H9 (cell line): ENCODE data around the gene CAMTA1. TPM values are rescaled to one million over a fixed set of nuclear protein-coding genes. Genes with fewer than 3 reads are reported as not detected.

ENCODE experiments used
- DNase-seq: peaks from one replicate; pipeline ENCODE4 v3.0.0-alpha.2; 2017
- H2AFZ ChIP-seq: one replicate; pipeline ENCODE4 v1.6.1; 2013; ENCODE audit warnings: mild to moderate bottlenecking, low read length, control low read depth, moderate library complexity
- H2AK5ac ChIP-seq: 2 replicates; pipeline ENCODE4 v1.6.1; 2013; ENCODE audit warnings: low read length, control low read depth, mixed read lengths; ENCODE audit not compliant: insufficient read length
- H2BK120ac ChIP-seq: one replicate; pipeline ENCODE4 v1.6.1; 2013; ENCODE audit warnings: low read depth, mild to moderate bottlenecking, low read length, control low read depth, inconsistent platforms; ENCODE audit not compliant: poor library complexity, severe bottlenecking
- H2BK12ac ChIP-seq: 2 replicates; pipeline ENCODE4 v1.6.1; 2013; ENCODE audit warnings: low read length, control low read depth, mixed read lengths, low read depth; ENCODE audit not compliant: insufficient read length
- H2BK15ac ChIP-seq: 2 replicates; pipeline ENCODE4 v1.6.1; 2013; ENCODE audit warnings: low read depth, low read length, control low read depth
- H2BK20ac ChIP-seq: one replicate; pipeline ENCODE4 v1.6.1; 2013; ENCODE audit warnings: low read depth, mild to moderate bottlenecking, low read length, control low read depth, inconsistent platforms; ENCODE audit not compliant: poor library complexity, severe bottlenecking
- H2BK5ac ChIP-seq: 2 replicates; pipeline ENCODE4 v1.6.1; 2013; ENCODE audit warnings: low read length, control low read depth, mixed read lengths; ENCODE audit not compliant: insufficient read length
- H3K14ac ChIP-seq: 2 replicates; pipeline ENCODE4 v1.6.1; 2013; ENCODE audit warnings: low read length, control low read depth; ENCODE audit not compliant: insufficient read depth
- H3K18ac ChIP-seq: 2 replicates; pipeline ENCODE4 v1.6.1; 2013; ENCODE audit warnings: low read depth, mild to moderate bottlenecking, mixed read lengths, low read length, control low read depth; ENCODE audit not compliant: insufficient read length
- H3K23ac ChIP-seq: 2 replicates; pipeline ENCODE4 v1.6.1; 2013; ENCODE audit warnings: low read length, control low read depth, mixed read lengths, low read depth; ENCODE audit not compliant: insufficient read length
- H3K23me2 ChIP-seq: 2 replicates; pipeline ENCODE4 v1.6.1; 2013; ENCODE audit warnings: low read depth, mild to moderate bottlenecking, mixed read lengths, low read length, control low read depth; ENCODE audit not compliant: insufficient read length, poor library complexity, severe bottlenecking
- H3K27ac ChIP-seq: 2 replicates; pipeline ENCODE4 v1.5.1; 2013; ENCODE audit warnings: low read length, control low read depth, mixed read lengths, low read depth; ENCODE audit not compliant: insufficient read length
- H3K27me3 ChIP-seq: 2 replicates; pipeline ENCODE4 v1.6.1; 2013; ENCODE audit warnings: low read length, control low read depth, inconsistent platforms; ENCODE audit not compliant: insufficient read depth
- H3K4ac ChIP-seq: 2 replicates; pipeline ENCODE4 v1.6.1; 2013; ENCODE audit warnings: low read depth, mild to moderate bottlenecking, control low read depth, inconsistent platforms, low read length, moderate library complexity
- H3K4me1 ChIP-seq: 2 replicates; pipeline ENCODE4 v1.6.1; 2013; ENCODE audit warnings: low read length, control low read depth, inconsistent platforms; ENCODE audit not compliant: insufficient read depth
- H3K4me2 ChIP-seq: 2 replicates; pipeline ENCODE4 v1.6.1; 2013; ENCODE audit warnings: low read length, control low read depth, mixed read lengths; ENCODE audit not compliant: insufficient read length, insufficient read depth
- H3K56ac ChIP-seq: 2 replicates; pipeline ENCODE4 v1.6.1; 2013; ENCODE audit warnings: low read depth, mild to moderate bottlenecking, mixed read lengths, low read length, control low read depth; ENCODE audit not compliant: insufficient read length
- H3K79me1 ChIP-seq: 2 replicates; pipeline ENCODE4 v1.6.1; 2013; ENCODE audit warnings: low read depth, mild to moderate bottlenecking, moderate library complexity, low read length, control low read depth, inconsistent platforms; ENCODE audit not compliant: insufficient read depth, poor library complexity, severe bottlenecking
- H3K79me2 ChIP-seq: 2 replicates; pipeline ENCODE4 v1.6.1; 2013; ENCODE audit warnings: low read length, control low read depth, inconsistent platforms; ENCODE audit not compliant: insufficient read depth
- H3K9ac ChIP-seq: 2 replicates; pipeline ENCODE4 v1.6.1; 2013; ENCODE audit warnings: low read length, control low read depth, mixed read lengths; ENCODE audit not compliant: insufficient read length; ENCODE audit errors: extremely low read depth
- H3K9me3 ChIP-seq: one replicate; pipeline ENCODE4 v1.6.1; 2013; ENCODE audit warnings: low read depth, low read length, inconsistent platforms; ENCODE audit not compliant: control insufficient read depth
- H3T11ph ChIP-seq: one replicate; pipeline ENCODE4 v1.6.1; 2013; ENCODE audit warnings: mild to moderate bottlenecking, low read length, control low read depth, inconsistent platforms
- H4K20me1 ChIP-seq: one replicate; pipeline ENCODE4 v1.6.1; 2013; ENCODE audit not compliant: control insufficient read depth, insufficient read length, insufficient read depth
- H4K5ac ChIP-seq: 2 replicates; pipeline ENCODE4 v1.6.1; 2013; ENCODE audit warnings: low read depth, mild to moderate bottlenecking, mixed read lengths, low read length, control low read depth; ENCODE audit not compliant: insufficient read length
- H4K8ac ChIP-seq: replicated peaks from 2 replicates; pipeline ENCODE4 v1.6.1; 2013; ENCODE audit warnings: low read length, control low read depth, mixed read lengths, low read depth; ENCODE audit not compliant: insufficient read length
- H4K91ac ChIP-seq: 2 replicates; pipeline ENCODE4 v1.6.1; 2013; ENCODE audit warnings: low read depth, mild to moderate bottlenecking, moderate library complexity, mixed read lengths, low read length, control low read depth; ENCODE audit not compliant: insufficient read length
- H3K27ac Mint-ChIP-seq, 3 experiments: 2 replicates in 2 of 3; 3 replicates in 1 of 3; pipeline ENCODE4 v1.8.0; 2020 to 2021; ENCODE audit warnings: mixed read lengths in 3 of 3, mild to moderate bottlenecking in 1 of 3, moderate library complexity in 1 of 3
- H3K27me3 Mint-ChIP-seq: 2 replicates; pipeline ENCODE4 v1.8.0; 2021; ENCODE audit warnings: low read depth, mild to moderate bottlenecking, moderate library complexity, mixed read lengths
- H3K36me3 Mint-ChIP-seq, 3 experiments: 2 replicates in 2 of 3; 3 replicates in 1 of 3; pipeline ENCODE4 v1.8.0; 2020 to 2021; ENCODE audit warnings: low read depth in 3 of 3, mixed read lengths in 3 of 3; ENCODE audit not compliant: insufficient read depth in 1 of 3
- H3K4me1 Mint-ChIP-seq, 2 experiments: 2 replicates each; pipeline ENCODE4 v1.8.0; 2020; ENCODE audit warnings: mixed read lengths in 2 of 2
- H3K4me3 Mint-ChIP-seq, 2 experiments: 2 replicates in 1 of 2; 3 replicates in 1 of 2; pipeline ENCODE4 v1.8.0; 2020 to 2021; ENCODE audit warnings: mild to moderate bottlenecking in 2 of 2, mixed read lengths in 2 of 2, moderate library complexity in 1 of 2
- H3K9me3 Mint-ChIP-seq, 2 experiments: 2 replicates in 1 of 2; 3 replicates in 1 of 2; pipeline ENCODE4 v1.8.0; 2020; ENCODE audit warnings: mild to moderate bottlenecking in 2 of 2, mixed read lengths in 2 of 2, moderate library complexity in 1 of 2
- CTCF ChIP-seq: fragments of 200-600 bp; sonication (generic); conservative IDR thresholded peaks from 3 replicates; pipeline ENCODE4 v1.8.0; 2021; ENCODE audit warnings: antibody characterized with exemption, mild to moderate bottlenecking
- WGBS: extraction: QIAGEN DNeasy Blood & Tissue Kit; methylation state at CpG from one replicate; pipeline ENCODE4 v1.1.7; 2013; ENCODE audit warnings: missing lambda C conversion rate, low lambda C conversion rate, mixed read lengths; ENCODE audit not compliant: insufficient read length; ENCODE audit errors: extremely low coverage; 5-methylcytosine and 5-hydroxymethylcytosine counted together
- total RNA-seq: library from RNA; stranded (reverse); gene quantifications from 2 replicates; pipeline ENCODE4 v1.2.1, GENCODE V29; 2021

Gene CAMTA1
- total RNA-seq, 1 experiment from 2014 or later, result 115 TPM

- Histone ChIP-seq H3K4me1 (no peaks in the 10 kb centered on the region), H2BK5ac (no peak overlapping the region), H3K23ac (no peak overlapping the region), H2BK20ac (no peak overlapping the region), H3K27me3 (no peaks in the 10 kb centered on the region), H3K18ac (no peak overlapping the region), H2AK5ac (no peak overlapping the region), H3K14ac (no peak overlapping the region; the same call in 1 of the 2 replicates), H3K56ac (no peak overlapping the region), H3K4ac (no peak overlapping the region), H3K9ac (no peak overlapping the region), H2BK15ac (no peak overlapping the region), H3K27ac (no peak overlapping the region), H3T11ph (no peak overlapping the region), H4K5ac (no peak overlapping the region), H2BK12ac (no peak overlapping the region), H3K79me2 (no peaks in the 10 kb centered on the region), H3K9me3 (no peaks in the 10 kb centered on the region), H3K23me2 (no peaks in the 10 kb centered on the region), H3K79me1 (no peaks in the 10 kb centered on the region), H4K91ac (no peak overlapping the region), H3K4me2 (no peak overlapping the region), H4K8ac (no peak overlapping the region), H2BK120ac (no peak overlapping the region), H4K20me1 (no peaks in the 10 kb centered on the region), H2AFZ (no peak overlapping the region)
- H3K36me3 Mint-ChIP-seq, result no peaks in the 10 kb centered on the region
- H3K27me3 Mint-ChIP-seq, result no peaks in the 10 kb centered on the region
- no peak overlapping the region for H3K27ac Mint-ChIP-seq
- WGBS, result no CpG with 5 or more reads among the region's 13 CpGs
- no peak for DNase-seq
- 0 out of 4 replicates have a peak, but pooled peaks cover 0 to 2% of the 10 kb centered on the region in 2 experiments for H3K4me1 Mint-ChIP-seq
- TF ChIP-seq CTCF, result no peak
- H3K4me3 Mint-ChIP-seq, result no peak overlapping the region
- no peaks in the 10 kb centered on the region for H3K9me3 Mint-ChIP-seq
Measured at GRCh38 chr1:7473223-7474142, 688.2 kb downstream of the CAMTA1 start.
